HEK293T (cell line): Measurements from ENCODE around the gene BRIP1.
A peak's percentile ranks its signal among the peaks of the same experiment; 100 is the strongest.

Experiments used
- CTCF ChIA-PET: fragments of 350-600 bp; formaldehyde crosslinking; extraction: SDS; loops from one replicate; lab custom pipeline; 2021; ENCODE audit warnings: antibody characterized with exemption, inconsistent platforms; lab: Yijun Ruan, JAX
- POLR2A ChIA-PET: fragments of 350-600 bp; formaldehyde crosslinking; extraction: SDS; loops from one replicate; lab custom pipeline; 2020; ENCODE audit warnings: antibody characterized with exemption, inconsistent platforms; lab: Yijun Ruan, JAX
- DNase-seq: peaks from one replicate; pipeline ENCODE4 v3.0.0; 2012; ENCODE audit warnings: mixed read lengths; ENCODE audit errors: extremely low spot score
- ARNT ChIP-seq: fragments of 450-650 bp; IDR thresholded peaks from 2 replicates; pipeline ENCODE4 v1.6.1; 2017; ENCODE audit warnings: mild to moderate bottlenecking
- BHLHE40 ChIP-seq: fragments of 450-650 bp; IDR thresholded peaks from 2 replicates; pipeline ENCODE4 v1.6.1; 2016; ENCODE audit warnings: mild to moderate bottlenecking, moderate library complexity, borderline replicate concordance
- CTBP1 ChIP-seq: fragments of 450-650 bp; IDR thresholded peaks from 2 replicates; pipeline ENCODE4 v1.6.1; 2016; ENCODE audit warnings: borderline replicate concordance
- ELF4 ChIP-seq: fragments of 450-650 bp; IDR thresholded peaks from 2 replicates; pipeline ENCODE4 v1.6.1; 2017; ENCODE audit warnings: antibody characterized with exemption
- FOXA1 ChIP-seq: fragments of 450-650 bp; IDR thresholded peaks from 2 replicates; pipeline ENCODE4 v1.6.1; 2016; ENCODE audit warnings: mild to moderate bottlenecking
- FOXK2 ChIP-seq: fragments of 450-650 bp; IDR thresholded peaks from 2 replicates; pipeline ENCODE4 v1.6.1; 2016; ENCODE audit warnings: mild to moderate bottlenecking
- FOXM1 ChIP-seq: fragments of 450-650 bp; IDR thresholded peaks from 2 replicates; pipeline ENCODE4 v1.6.1; 2017; ENCODE audit warnings: mild to moderate bottlenecking, borderline replicate concordance
- HDGF ChIP-seq: fragments of 450-650 bp; IDR thresholded peaks from 2 replicates; pipeline ENCODE4 v1.6.1; 2017; ENCODE audit warnings: antibody characterized with exemption, borderline replicate concordance
- L3MBTL2 ChIP-seq: fragments of 450-650 bp; conservative IDR thresholded peaks from 2 replicates; pipeline ENCODE4 v1.6.1; 2016; ENCODE audit warnings: mild to moderate bottlenecking
- LEF1 ChIP-seq: fragments of 450-650 bp; IDR thresholded peaks from 2 replicates; pipeline ENCODE4 v1.6.1; 2017; ENCODE audit warnings: mild to moderate bottlenecking, borderline replicate concordance
- NFRKB ChIP-seq: fragments of 450-650 bp; IDR thresholded peaks from 2 replicates; pipeline ENCODE4 v1.6.1; 2016; ENCODE audit warnings: mild to moderate bottlenecking, moderate library complexity
- PKNOX1 ChIP-seq: fragments of 450-650 bp; IDR thresholded peaks from 2 replicates; pipeline ENCODE4 v1.6.1; 2016
- SP1 ChIP-seq: fragments of 450-650 bp; IDR thresholded peaks from 2 replicates; pipeline ENCODE4 v1.6.1; 2017
- SUZ12 ChIP-seq: fragments of 450-650 bp; IDR thresholded peaks from 2 replicates; pipeline ENCODE4 v1.6.1; 2016; ENCODE audit warnings: mild to moderate bottlenecking
- TARDBP ChIP-seq: fragments of 450-650 bp; IDR thresholded peaks from 2 replicates; pipeline ENCODE4 v1.6.1; 2016
- ZNF384 ChIP-seq: fragments of 450-650 bp; IDR thresholded peaks from 2 replicates; pipeline ENCODE4 v1.6.1; 2016

BRIP1 gene

GRCh38 chr17:61647047-61647446 lies 216.3 kb downstream of the BRIP1 start:
- no peak for TF ChIP-seq ELF4
- TF ChIP-seq SUZ12: no peak
- TF ChIP-seq FOXA1: no peak
- TF ChIP-seq ARNT: no peak
- no peak for TF ChIP-seq CTBP1
- no peak for TF ChIP-seq NFRKB
- no peak for TF ChIP-seq BHLHE40
- TF ChIP-seq LEF1: no peak
- no peak for TF ChIP-seq PKNOX1
- TF ChIP-seq ZNF384: no peak
- no peak for TF ChIP-seq SP1
- TF ChIP-seq FOXK2: no peak
- TF ChIP-seq TARDBP: no peak
- TF ChIP-seq FOXM1: no peak
- no peak for TF ChIP-seq L3MBTL2
- no peak for TF ChIP-seq HDGF
- DNase-seq: no peak
- ChIA-PET CTCF (interaction anchor here (0.7 kb wide), 1 partner anchor 76 kb away, joined by 5 read pairs; no protein-coding TSS in a partner anchor), POLR2A (no interaction called here)

GRCh38 chr17:61646482-61646881 lies 216.8 kb downstream of the BRIP1 start:
- CTCF ChIA-PET: interaction anchor here (1.0 kb wide), 1 partner anchor 191 kb away, joined by 3 read pairs; no protein-coding TSS in a partner anchor
- POLR2A ChIA-PET: no interaction called here
- DNase-seq: no peak
- TF ChIP-seq FOXA1 (no peak), SP1 (no peak), FOXM1 (no peak), ZNF384 (no peak), TARDBP (no peak), ARNT (no peak), LEF1 (no peak), NFRKB (no peak)

DNA sequence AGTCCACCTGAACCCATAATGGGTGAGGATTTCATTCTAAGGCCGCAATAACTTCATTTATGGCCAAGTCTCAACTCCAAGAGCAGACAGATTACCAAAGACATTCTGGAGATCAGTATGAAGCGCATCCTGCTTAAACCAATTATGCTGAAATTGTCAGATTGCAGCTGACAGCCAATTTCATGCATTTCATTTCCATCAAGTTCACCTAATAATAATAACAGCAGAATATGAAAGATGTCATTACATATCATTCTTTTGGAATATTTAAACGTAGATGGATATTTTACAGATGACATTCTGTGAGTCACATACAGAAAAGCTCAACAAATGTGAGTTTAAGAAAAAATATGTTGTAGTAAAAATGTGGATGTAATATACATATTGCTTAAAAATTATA lies 217.4 kb downstream of the BRIP1 start:
- POLR2A ChIA-PET: no interaction called here
- no peak for DNase-seq
- no peak for TF ChIP-seq BHLHE40
- TF ChIP-seq FOXK2: no peak
- TF ChIP-seq CTBP1: no peak
- TF ChIP-seq LEF1: no peak
- TF ChIP-seq FOXM1: no peak
- no peak for TF ChIP-seq SUZ12
- no peak for TF ChIP-seq FOXA1
- TF ChIP-seq ZNF384: no peak
- no peak for TF ChIP-seq ELF4
- no peak for TF ChIP-seq ARNT
- TF ChIP-seq PKNOX1: no peak
- TF ChIP-seq L3MBTL2: no peak
- TF ChIP-seq NFRKB: no peak
- TF ChIP-seq SP1: no peak
- no peak for TF ChIP-seq TARDBP
- CTCF ChIA-PET: interaction anchor here (1.0 kb wide), 1 partner anchor 191 kb away, joined by 3 read pairs; no protein-coding TSS in a partner anchor

DNA sequence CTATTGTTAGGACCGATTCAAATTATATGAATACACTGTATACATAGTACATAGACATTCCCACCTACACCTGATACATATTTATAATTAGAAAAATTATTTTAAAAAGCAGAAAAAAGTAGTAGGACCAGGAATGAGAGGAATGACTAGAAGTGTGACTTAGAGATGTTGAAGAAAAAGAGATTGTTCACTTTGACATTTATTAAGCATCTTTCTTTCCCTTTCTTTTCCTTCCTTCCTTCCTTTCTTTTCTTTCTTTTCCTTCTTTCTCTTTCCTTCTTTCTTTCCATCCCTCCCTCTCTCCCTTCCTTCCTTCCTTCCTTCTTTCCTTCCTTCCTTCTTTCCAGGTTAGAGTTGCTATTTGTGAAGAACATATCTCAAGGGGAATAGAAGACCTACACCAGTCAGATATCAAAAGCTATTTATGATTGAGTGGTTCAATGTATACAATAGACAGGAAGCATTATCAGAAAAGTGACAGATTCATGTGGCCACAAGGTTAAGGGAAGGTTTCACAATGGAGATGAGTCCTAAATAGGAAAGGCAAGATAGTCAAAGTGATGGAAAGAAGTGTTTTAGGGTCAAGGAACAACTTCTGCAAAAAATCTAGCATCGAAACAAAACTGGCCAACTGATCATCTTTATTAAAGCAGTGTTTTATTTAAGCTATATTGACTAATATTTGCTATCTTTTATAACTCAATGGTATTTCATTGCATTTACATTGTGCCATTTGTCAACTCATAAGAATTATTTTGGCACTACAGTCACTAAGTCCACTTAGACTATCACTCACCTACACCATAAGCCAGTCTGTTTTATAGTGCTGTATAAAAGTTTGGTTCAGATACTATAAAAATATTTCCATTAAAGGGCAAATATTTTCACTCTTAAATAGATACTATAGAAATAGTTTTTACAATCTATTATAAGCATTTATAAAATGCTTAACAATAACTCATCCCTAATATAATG lies 218.2 kb downstream of the BRIP1 start:
- ChIA-PET CTCF (interaction anchor here (1.0 kb wide), 1 partner anchor 192 kb away, joined by 3 read pairs; no protein-coding TSS in a partner anchor), POLR2A (no interaction called here)
- no peak for DNase-seq
- TF ChIP-seq HDGF (no peak), ZNF384 (0 out of 2 replicates have a peak, but pooled peaks have one; percentile 9)

GRCh38 chr17:61642768-61643167 lies 220.6 kb downstream of the BRIP1 start:
- POLR2A ChIA-PET: no interaction called here
- no peak for TF ChIP-seq PKNOX1
- TF ChIP-seq TARDBP: no peak
- TF ChIP-seq FOXA1: no peak
- no peak for TF ChIP-seq ARNT
- no peak for TF ChIP-seq ELF4
- CTCF ChIA-PET: no interaction called here
- DNase-seq: no peak

- no peak for TF ChIP-seq FOXA1
- no peak for TF ChIP-seq SP1
- no peak for TF ChIP-seq FOXK2
- no peak for TF ChIP-seq SUZ12
- no peak for TF ChIP-seq NFRKB
- no peak for TF ChIP-seq L3MBTL2
- TF ChIP-seq ARNT: no peak
- TF ChIP-seq TARDBP: no peak
- TF ChIP-seq FOXM1: no peak
- no peak for TF ChIP-seq CTBP1
- no peak for TF ChIP-seq ZNF384
- no peak for TF ChIP-seq ELF4
- TF ChIP-seq PKNOX1: no peak
- ChIA-PET POLR2A (no interaction called here), CTCF (no interaction called here)
- no peak for DNase-seq
Measured at GRCh38 chr17:61641715-61642114, 221.6 kb downstream of the BRIP1 start.
